Right ventricle myocardium inferior (tissue), 1 donor: ENCODE data around the gene RNF168. TPM values are rescaled to one million over a fixed set of nuclear protein-coding genes. Genes with fewer than 3 reads are reported as not detected.
"Not testable (repeated sequence)": the region's sequence is repeated elsewhere in the genome, so short reads cannot be mapped to it uniquely, and the experiment has no call there.

Experiments used
- ATAC-seq: fragments of 200-7000 bp; cut with Tn5 transposase; one replicate; pipeline ENCODE4 v1.9.1; 2020; ENCODE audit warnings: mild to moderate bottlenecking, moderate library complexity
- DNase-seq: peaks from one replicate; pipeline ENCODE4 v3.0.0; 2021; ENCODE audit errors: missing footprints
- intact Hi-C: fragments of 100-400 bp; cut with DNase I; formaldehyde crosslinking; loops from one replicate; pipeline ENCODE4 v1.11.0; 2022
- total RNA-seq: library from RNA; stranded (reverse); fragmentation: NEBNext Ultra II Directional; extraction: Animal tissue kit (Norgen Biotek cat#: 25700); gene quantifications from one replicate; pipeline ENCODE4 v1.2.1, GENCODE V29; 2021
- donor health status: DM: no; HTN: yes; CAD: no; lungs with severe emphysema.

Gene RNF168
- total RNA-seq, 1 donor from 2014 or later: 21.9 TPM

DNA sequence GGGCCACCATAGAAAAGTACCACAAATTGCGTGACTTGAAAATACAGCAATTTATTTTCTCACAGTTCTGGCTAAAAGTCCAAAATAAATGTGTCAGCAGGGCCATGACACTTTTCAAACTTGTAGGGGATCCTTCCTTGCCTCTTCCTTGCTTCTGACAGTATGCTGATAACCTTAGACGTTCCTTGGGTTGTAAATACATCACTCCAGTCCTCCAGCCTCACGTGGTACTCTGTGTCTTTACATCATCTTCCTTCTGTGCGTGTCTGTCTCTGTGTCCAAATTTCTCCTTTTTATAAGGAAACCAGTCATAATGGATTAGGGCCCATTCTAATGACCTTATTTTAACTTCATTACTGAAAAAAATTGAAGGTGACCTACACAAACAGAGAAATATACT lies 7.4 kb downstream of the RNF168 start:
- ATAC-seq: no peak
- intact Hi-C loops: no loop called here
- no peak for DNase-seq

DNA sequence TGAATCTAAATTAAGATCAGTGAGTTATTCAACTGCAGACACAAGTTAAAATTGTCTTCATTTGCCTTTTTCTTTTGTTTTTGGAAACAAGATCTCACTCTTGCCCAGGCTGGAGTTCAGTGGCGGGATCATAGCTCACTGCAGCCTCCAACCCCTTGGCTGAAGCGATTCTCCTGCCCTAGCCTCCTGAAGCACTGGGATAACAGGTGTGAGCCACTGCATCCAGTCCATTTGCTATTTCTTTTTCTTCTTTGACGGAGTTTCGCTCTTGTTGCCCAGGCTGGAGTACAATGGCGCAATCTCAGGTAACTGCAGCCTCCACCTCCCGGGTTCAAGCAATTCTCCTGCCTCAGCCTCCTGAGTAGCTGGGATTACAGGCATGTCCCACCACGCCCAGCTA lies 10.3 kb downstream of the RNF168 start:
- ATAC-seq: no peak
- intact Hi-C loops: no loop called here
- DNase-seq: no peak

- DNase-seq (no peak), ATAC-seq (no peak)
- intact Hi-C loops: no loop called here
Observed at GRCh38 chr3:196492080-196492479, 11.5 kb downstream of the RNF168 start.

GRCh38 chr3:196489747-196490146 lies 13.8 kb downstream of the RNF168 start:
- intact Hi-C loops: no loop called here
- DNase-seq (no peak), ATAC-seq (no peak)

DNA sequence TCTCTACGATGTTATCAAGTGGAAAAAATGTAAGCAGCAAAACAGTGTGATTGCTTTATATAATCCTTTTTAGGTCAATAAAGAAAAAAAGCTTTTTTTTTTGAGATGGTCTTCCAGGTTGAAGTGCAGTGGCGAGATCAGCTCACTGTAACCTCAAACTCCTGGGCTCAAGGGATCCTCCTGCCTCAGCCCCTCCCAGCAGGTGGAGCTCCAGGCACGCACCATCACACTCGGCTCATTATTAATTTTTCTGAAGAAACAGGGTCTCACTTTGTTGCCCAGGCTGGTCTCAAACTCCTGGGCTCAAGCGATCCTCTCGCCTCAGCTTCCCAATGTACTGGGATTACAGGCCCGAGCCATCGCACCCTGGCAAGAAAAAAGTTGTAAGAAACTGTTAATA lies 17.3 kb downstream of the RNF168 start:
- ATAC-seq (no peak), DNase-seq (no peak)
- intact Hi-C loops: loop anchor here (2.0 kb wide), 1 partner anchor 33 kb away; no protein-coding TSS in a partner anchor

GRCh38 chr3:196477678-196478077 lies 25.9 kb downstream of the RNF168 start:
- DNase-seq (no peak), ATAC-seq (no peak)
- intact Hi-C loops: no loop called here

- ATAC-seq: no peak
- intact Hi-C loops: no loop called here
- no peak for DNase-seq
Observed at GRCh38 chr3:196472286-196472685, 31.3 kb downstream of the RNF168 start.

- DNase-seq (no peak), ATAC-seq (no peak)
- intact Hi-C loops: no loop called here
Observed at GRCh38 chr3:196471551-196471950, 32.0 kb downstream of the RNF168 start.

GRCh38 chr3:196470182-196470581 lies 33.4 kb downstream of the RNF168 start:
- ATAC-seq, intact Hi-C loops, DNase-seq: not testable (repeated sequence)

DNA sequence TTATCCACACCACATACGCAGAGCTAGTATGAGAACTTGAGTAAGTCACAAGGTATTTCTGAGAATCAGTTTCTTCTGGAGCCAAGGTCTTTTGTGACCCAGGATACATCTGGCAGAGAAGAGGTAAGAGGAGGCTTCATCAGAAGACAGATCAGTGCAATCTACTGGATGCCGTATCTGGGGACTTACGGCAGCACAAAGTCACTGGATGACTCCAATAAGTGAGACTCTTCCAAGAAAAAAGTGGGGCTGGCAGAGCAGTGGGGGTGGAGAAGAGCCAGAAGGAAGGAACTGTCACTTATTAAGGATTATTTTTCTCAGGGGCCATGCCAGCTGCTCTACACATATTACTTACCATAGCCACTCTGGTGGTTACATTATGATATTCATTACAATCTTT lies 39.8 kb downstream of the RNF168 start:
- intact Hi-C loops: no loop called here
- ATAC-seq (no peak), DNase-seq (no peak)

GRCh38 chr3:196463478-196463756 lies 40.2 kb downstream of the RNF168 start:
- ATAC-seq (no peak), DNase-seq (no peak)
- intact Hi-C loops: no loop called here

GRCh38 chr3:196462680-196463477 lies 40.7 kb downstream of the RNF168 start:
- DNase-seq, ATAC-seq, intact Hi-C loops: not testable (repeated sequence)

DNA sequence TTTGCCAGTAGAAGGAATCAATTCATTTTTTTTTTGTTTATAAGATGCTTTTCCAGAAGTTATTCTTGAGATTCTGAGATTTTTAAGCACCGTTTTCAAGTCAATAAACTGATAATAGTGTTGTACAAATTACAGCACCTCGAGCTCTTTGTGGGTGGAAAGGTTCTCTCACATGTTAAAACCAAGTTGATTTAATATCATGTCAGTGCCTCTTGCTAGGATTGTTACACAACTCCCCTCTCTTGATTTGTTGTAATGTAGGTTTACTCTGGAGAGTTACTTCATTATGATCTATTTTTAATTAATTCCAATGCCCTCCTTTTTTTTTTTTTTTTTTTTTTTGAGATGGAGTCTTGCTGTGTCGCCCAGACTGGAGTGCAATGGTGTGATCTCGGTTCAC lies 45.5 kb downstream of the RNF168 start:
- no peak for ATAC-seq
- DNase-seq: no peak
- intact Hi-C loops: no loop called here

- DNase-seq, intact Hi-C loops, ATAC-seq: not testable (repeated sequence)
Observed at GRCh38 chr3:196457470-196457869, 46.1 kb downstream of the RNF168 start.

- peak; percentile 46 for ATAC-seq
- intact Hi-C loops: no loop called here
Observed at GRCh38 chr3:196454935-196455334, 48.6 kb downstream of the RNF168 start.

GRCh38 chr3:196445391-196445790 lies 58.2 kb downstream of the RNF168 start:
- ATAC-seq, DNase-seq, intact Hi-C loops: not testable (repeated sequence)

More at GRCh38 chr3:196454935-196455334, 48.6 kb downstream of the RNF168 start:
- DNase-seq: no peak

- no peak for DNase-seq
- intact Hi-C loops: no loop called here
- no peak for ATAC-seq
Observed at GRCh38 chr3:196444500-196444894, 59.1 kb downstream of the RNF168 start.

DNA sequence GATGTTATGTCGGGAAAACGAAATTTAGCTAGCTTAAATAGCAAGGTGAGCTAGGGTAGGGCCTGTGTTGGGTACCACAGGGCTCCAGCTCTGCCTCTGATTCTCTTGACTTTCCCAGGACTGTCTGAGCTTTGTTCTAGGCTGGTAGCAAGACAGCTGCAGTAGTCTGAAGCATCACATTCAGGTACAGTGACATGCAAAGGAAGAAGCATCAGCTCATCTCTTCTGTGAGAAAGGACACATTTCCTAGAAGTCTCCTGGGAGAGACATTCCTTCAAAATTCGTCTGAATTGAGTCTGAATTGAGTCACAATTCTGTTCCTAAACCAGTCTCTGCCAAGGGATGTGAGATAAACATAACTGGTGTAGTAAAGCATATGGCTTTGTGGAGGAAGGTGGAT lies 62.9 kb downstream of the RNF168 start:
- ATAC-seq (peak; percentile 28), DNase-seq (no peak)
- intact Hi-C loops: no loop called here

DNA sequence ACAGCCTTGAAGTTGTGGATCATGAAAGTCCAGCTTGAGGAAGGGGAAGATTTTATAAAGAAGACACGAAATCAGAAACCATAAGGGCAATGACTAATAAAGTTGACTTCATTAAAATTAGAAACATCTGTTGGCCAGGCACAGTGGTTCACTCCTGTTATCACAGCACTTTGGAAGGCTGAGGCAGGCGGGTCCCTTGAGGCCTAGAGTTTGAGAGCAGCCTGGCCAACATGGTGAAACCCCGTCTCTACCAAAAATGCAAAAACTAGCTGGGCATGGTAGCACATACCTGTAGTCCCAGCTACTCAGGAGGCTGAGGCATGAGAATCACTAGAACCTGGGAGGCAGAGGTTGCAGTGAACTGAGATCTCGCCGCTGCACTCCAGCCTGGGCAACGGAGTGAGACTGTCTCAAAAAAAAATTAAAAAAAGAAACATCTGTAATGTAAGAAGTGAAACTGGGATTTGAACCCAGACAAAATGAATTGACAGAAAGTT lies 63.5 kb downstream of the RNF168 start:
- DNase-seq (no peak), ATAC-seq (peak; percentile 70)
- intact Hi-C loops: no loop called here

DNA sequence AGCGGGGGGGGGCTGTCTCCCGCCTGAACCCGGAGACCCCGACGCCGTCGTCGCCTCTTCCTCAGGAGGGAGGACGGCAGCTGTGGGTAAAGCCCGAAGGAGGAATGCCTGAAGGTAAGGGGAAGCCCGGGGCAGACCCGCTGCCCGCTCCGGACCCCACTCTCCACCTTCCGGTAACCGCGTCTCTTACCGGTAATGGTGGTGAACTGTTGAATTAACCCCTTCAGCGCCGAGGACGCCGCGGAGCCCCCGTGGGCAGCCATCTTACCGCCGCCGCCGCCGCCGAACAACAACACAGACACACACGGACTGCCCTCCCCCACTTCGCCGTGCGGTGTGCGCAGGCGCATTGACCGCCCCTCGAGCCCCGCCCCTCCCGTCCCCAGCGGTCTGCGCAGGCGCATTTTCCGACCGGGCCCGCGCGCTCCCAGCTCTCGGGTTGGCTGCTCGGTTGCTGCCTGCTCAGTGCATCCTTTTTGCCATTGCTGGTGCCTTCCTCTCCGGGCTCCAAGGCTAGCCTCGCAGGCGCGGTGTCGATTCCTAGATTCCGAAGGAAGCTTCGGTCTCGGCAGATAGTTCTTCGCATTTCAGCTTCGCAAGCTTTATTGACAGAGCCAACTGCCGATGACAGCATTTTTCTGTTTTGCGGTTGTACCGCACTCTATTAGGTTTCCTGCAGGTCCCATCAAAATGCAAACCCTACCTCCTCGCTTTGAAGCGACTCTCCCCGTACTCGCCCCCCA lies 71.3 kb downstream of the RNF168 start, which contains the start of gene UBXN7:
Gene UBXN7, minus strand, starts transcription at position 291 of the 743 bp plus-strand sequence. Its CDS starts 28 bp downstream, at position 263.
- ATAC-seq: peak; percentile 98
- intact Hi-C loops: loop anchor here (5.0 kb wide), 3 partner anchors 70 to 180 kb away; partner anchors contain the start of genes DYNLT2B and RNF168

More for the DNA sequence above, 71.3 kb downstream of the RNF168 start, which contains the start of gene UBXN7:
- DNase-seq: peak; percentile 97
